ENCODE results near the gene ZNF331.
A peak's percentile ranks its signal among the peaks of the same experiment; 100 is the strongest.

The ZNF331 gene

GRCh38 chr19:53530622-53531021 lies 7.3 kb upstream of the ZNF331 start:
- no peak overlapping the region for H3K27ac ChIP-seq
- TF ChIP-seq CTCF (conservative IDR thresholded peaks at IDR 0.05) (no peak), ZFX (IDR thresholded peaks at IDR 0.05) (no peak)

- no peak overlapping the region for H3K27ac ChIP-seq
- TF ChIP-seq ZFX (IDR thresholded peaks at IDR 0.05) (no peak), CTCF (conservative IDR thresholded peaks at IDR 0.05) (no peak)
These were observed 6.5 kb upstream of the ZNF331 start for GRCh38 chr19:53531457-53531856.

- TF ChIP-seq ZFX (IDR thresholded peaks at IDR 0.05) (no peak), CTCF (conservative IDR thresholded peaks at IDR 0.05) (no peak)
- H3K27ac ChIP-seq: no peak overlapping the region
These were observed 5.6 kb upstream of the ZNF331 start for GRCh38 chr19:53532362-53532761.

- TF ChIP-seq ZFX (IDR thresholded peaks at IDR 0.05) (no peak), CTCF (conservative IDR thresholded peaks at IDR 0.05) (no peak)
These were observed 1.8 kb upstream of the ZNF331 start for GRCh38 chr19:53536225-53536548.

GRCh38 chr19:53537121-53537520 lies 824 bp upstream of the ZNF331 start:
- peak overlapping the region; percentile 86 for H3K27ac ChIP-seq
- TF ChIP-seq CTCF (conservative IDR thresholded peaks at IDR 0.05) (no peak), ZFX (IDR thresholded peaks at IDR 0.05) (peak; percentile 35; the same call in 1 of the 2 replicates)

More at GRCh38 chr19:53536225-53536548, 1.8 kb upstream of the ZNF331 start:
- H3K27ac ChIP-seq: no peak overlapping the region

GRCh38 chr19:53538378-53539109 lies 599 bp downstream of the ZNF331 start:
- TF ChIP-seq CTCF (conservative IDR thresholded peaks at IDR 0.05): no peak
- no peak for TF ChIP-seq ZFX (IDR thresholded peaks at IDR 0.05)
- H3K27ac ChIP-seq: peak overlapping the region; percentile 86

GRCh38 chr19:53540091-53540490 lies 2.1 kb downstream of the ZNF331 start:
- TF ChIP-seq CTCF (conservative IDR thresholded peaks at IDR 0.05) (no peak), ZFX (IDR thresholded peaks at IDR 0.05) (no peak)

More at GRCh38 chr19:53540091-53540490, 2.1 kb downstream of the ZNF331 start:
- H3K27ac ChIP-seq: no peak overlapping the region

All from C4-2B (cell line).